Upper lobe of right lung (tissue), 1 donor: ENCODE measurements around the gene EPHB4. TPM values are rescaled to one million over a fixed set of nuclear protein-coding genes. Genes with fewer than 3 reads are reported as not detected.

ENCODE experiments used
- ATAC-seq: fragments of 200-7000 bp; cut with Tn5 transposase; one replicate; pipeline ENCODE4 v1.9.1; 2020; ENCODE audit warnings: mild to moderate bottlenecking, moderate library complexity
- DNase-seq: peaks from one replicate; pipeline ENCODE4 v3.0.0-alpha.2; 2020
- H3K27ac ChIP-seq: fragments of 200-600 bp; one replicate; pipeline ENCODE4 v1.8.0; 2022
- H3K27me3 ChIP-seq: fragments of 200-600 bp; one replicate; pipeline ENCODE4 v1.8.0; 2022; ENCODE audit warnings: mild to moderate bottlenecking
- H3K36me3 ChIP-seq: fragments of 200-600 bp; one replicate; pipeline ENCODE4 v1.8.0; 2022
- H3K4me1 ChIP-seq: fragments of 200-600 bp; one replicate; pipeline ENCODE4 v1.8.0; 2022
- H3K4me3 ChIP-seq: fragments of 200-600 bp; one replicate; pipeline ENCODE4 v1.8.0; 2022; ENCODE audit warnings: mild to moderate bottlenecking
- H3K9me3 ChIP-seq: fragments of 200-600 bp; one replicate; pipeline ENCODE4 v1.8.0; 2022
- intact Hi-C: fragments of 100-400 bp; cut with DNase I; formaldehyde crosslinking; loops from one replicate; pipeline ENCODE4 v1.11.0; 2022
- microRNA-seq: library from miRNA; unstranded; fragments of <30 nt; microRNA quantifications from one replicate; pipeline ENCODE4 v1.2.0, GENCODE V29; 2020; ENCODE audit warnings: borderline microRNAs expressed
- total RNA-seq: library from RNA; stranded (reverse); fragmentation: NEBNext Ultra II Directional; extraction: Animal tissue kit (Norgen Biotek cat#: 25700); gene quantifications from one replicate; pipeline ENCODE4 v1.2.1, GENCODE V29; 2021
- TF ChIP-seq, protein P1 (sequence below): fragments of 200-600 bp; IDR thresholded peaks from one replicate; pipeline ENCODE4 v1.8.0; 2022; ENCODE audit warnings: antibody characterized with exemption
- donor health status: DM: no; HTN: yes; CAD: no; lungs with severe emphysema.

Gene EPHB4
- total RNA-seq, 1 donor from 2014 or later, result 117 TPM

DNA sequence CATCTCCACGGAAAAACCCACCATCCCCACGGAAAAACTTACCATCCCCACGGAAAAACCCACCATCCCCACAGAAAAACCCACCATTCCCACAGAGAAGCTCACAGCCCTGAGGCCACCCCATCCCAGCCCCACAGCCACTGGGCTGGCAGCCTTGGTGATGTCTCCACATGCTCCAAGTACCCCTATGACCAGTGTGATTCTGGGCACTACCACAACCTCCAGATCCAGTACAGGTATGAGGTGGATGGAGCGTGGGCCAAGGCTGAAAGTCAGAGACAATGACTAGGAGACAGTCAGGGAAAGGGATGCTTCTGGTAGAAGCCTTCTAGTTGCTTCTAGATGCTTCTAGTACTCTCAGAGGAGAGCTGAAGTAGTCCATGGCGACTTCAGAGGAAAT, 74.3 kb downstream of the EPHB4 start:
- H3K27me3 ChIP-seq, result peaks cover 18% of the 10 kb centered on the region
- intact Hi-C loops, result no loop called here
- no peaks in the 10 kb centered on the region for H3K9me3 ChIP-seq
- TF ChIP-seq, protein P1, sequence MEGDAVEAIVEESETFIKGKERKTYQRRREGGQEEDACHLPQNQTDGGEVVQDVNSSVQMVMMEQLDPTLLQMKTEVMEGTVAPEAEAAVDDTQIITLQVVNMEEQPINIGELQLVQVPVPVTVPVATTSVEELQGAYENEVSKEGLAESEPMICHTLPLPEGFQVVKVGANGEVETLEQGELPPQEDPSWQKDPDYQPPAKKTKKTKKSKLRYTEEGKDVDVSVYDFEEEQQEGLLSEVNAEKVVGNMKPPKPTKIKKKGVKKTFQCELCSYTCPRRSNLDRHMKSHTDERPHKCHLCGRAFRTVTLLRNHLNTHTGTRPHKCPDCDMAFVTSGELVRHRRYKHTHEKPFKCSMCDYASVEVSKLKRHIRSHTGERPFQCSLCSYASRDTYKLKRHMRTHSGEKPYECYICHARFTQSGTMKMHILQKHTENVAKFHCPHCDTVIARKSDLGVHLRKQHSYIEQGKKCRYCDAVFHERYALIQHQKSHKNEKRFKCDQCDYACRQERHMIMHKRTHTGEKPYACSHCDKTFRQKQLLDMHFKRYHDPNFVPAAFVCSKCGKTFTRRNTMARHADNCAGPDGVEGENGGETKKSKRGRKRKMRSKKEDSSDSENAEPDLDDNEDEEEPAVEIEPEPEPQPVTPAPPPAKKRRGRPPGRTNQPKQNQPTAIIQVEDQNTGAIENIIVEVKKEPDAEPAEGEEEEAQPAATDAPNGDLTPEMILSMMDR, result no peak
- no peaks in the 10 kb centered on the region for H3K4me1 ChIP-seq
- no peak for ATAC-seq
- DNase-seq, result no peak
- H3K36me3 ChIP-seq, result no peaks in the 10 kb centered on the region
- no peak overlapping the region for H3K27ac ChIP-seq
- H3K4me3 ChIP-seq, result no peak overlapping the region

Small RNA genes lying within 50 kb of the gene (microRNA-seq; reads per million reads assigned to microRNA genes)
- gene MIR6875, result not detected

Other genes starting within 250 kb of the EPHB4 start
- gene LRCH4, start 241.4 kb downstream of the EPHB4 start, total RNA-seq, result 88.0 TPM
- 1.4 TPM for gene FBXO24, start 241.2 kb downstream of the EPHB4 start, total RNA-seq
- gene PCOLCE, start 225.2 kb downstream of the EPHB4 start, total RNA-seq, result 57.2 TPM
- gene MOSPD3, start 215.0 kb downstream of the EPHB4 start, total RNA-seq, result 14.7 TPM
- gene TFR2, start 186.0 kb downstream of the EPHB4 start, total RNA-seq, result 0.41 TPM
- not detected for gene ACTL6B, start 171.1 kb downstream of the EPHB4 start, total RNA-seq
- 208 TPM for gene GNB2, start 153.8 kb downstream of the EPHB4 start, total RNA-seq
- gene GIGYF1, start 133.3 kb downstream of the EPHB4 start, total RNA-seq, result 44.5 TPM
- gene POP7, start 121.4 kb downstream of the EPHB4 start, total RNA-seq, result 20.2 TPM
- gene EPO, start 107.1 kb downstream of the EPHB4 start, total RNA-seq, result not detected
- gene ZAN, start 93.9 kb downstream of the EPHB4 start, total RNA-seq, result not detected
- gene SLC12A9, start 25.2 kb upstream of the EPHB4 start, total RNA-seq, result 39.2 TPM
- 65.3 TPM for gene TRIP6, start 39.9 kb upstream of the EPHB4 start, total RNA-seq
- gene SRRT, start 47.6 kb upstream of the EPHB4 start, total RNA-seq, result 105 TPM
- 3.1 TPM for gene UFSP1, start 62.2 kb upstream of the EPHB4 start, total RNA-seq
- 2.9 TPM for gene ACHE, start 68.4 kb upstream of the EPHB4 start, total RNA-seq
- 2.7 TPM for gene MUC3A, start 122.0 kb upstream of the EPHB4 start, total RNA-seq
- not detected for gene MUC12, start 142.0 kb upstream of the EPHB4 start, total RNA-seq
- not detected for gene MUC17, start 192.6 kb upstream of the EPHB4 start, total RNA-seq